ENCODE results near the gene METTL9.

DNA sequence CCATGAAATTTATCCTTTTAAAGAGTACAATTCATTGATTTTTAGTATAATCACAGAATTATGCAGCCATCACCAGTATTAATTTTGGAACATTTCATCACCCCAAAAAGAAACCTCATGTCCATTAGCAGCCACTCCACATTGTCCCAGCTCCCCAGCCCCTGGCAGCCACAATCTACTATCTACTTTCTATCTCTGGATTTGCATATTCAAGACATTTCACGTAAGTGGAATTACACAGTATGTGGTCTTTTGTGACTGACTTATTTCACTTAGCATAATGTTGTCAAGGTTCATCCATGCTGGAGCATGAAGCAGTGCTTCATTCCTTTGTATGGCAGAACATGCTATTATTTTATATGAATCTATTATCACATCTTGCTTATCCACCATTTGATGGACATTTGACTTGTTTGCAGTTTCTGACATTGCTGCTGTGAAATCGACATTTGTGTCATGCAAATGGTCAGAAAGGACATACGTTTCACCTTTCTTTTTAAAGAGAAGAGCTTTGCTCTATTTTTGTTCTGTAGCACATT is 10.7 kb downstream of the METTL9 start:
- TF ChIP-seq, protein P1, sequence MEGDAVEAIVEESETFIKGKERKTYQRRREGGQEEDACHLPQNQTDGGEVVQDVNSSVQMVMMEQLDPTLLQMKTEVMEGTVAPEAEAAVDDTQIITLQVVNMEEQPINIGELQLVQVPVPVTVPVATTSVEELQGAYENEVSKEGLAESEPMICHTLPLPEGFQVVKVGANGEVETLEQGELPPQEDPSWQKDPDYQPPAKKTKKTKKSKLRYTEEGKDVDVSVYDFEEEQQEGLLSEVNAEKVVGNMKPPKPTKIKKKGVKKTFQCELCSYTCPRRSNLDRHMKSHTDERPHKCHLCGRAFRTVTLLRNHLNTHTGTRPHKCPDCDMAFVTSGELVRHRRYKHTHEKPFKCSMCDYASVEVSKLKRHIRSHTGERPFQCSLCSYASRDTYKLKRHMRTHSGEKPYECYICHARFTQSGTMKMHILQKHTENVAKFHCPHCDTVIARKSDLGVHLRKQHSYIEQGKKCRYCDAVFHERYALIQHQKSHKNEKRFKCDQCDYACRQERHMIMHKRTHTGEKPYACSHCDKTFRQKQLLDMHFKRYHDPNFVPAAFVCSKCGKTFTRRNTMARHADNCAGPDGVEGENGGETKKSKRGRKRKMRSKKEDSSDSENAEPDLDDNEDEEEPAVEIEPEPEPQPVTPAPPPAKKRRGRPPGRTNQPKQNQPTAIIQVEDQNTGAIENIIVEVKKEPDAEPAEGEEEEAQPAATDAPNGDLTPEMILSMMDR (conservative IDR thresholded peaks at IDR 0.05; ENCODE audit: low read depth in 2 of 2): no peak
- TF ChIP-seq REST (IDR thresholded peaks at IDR 0.05; ENCODE audit: unreplicated experiment): no peak

Data from GM23338 (cell line).